PC-9 (cell line): Measurements from ENCODE around the gene SERPINF2. TPM values are rescaled to one million over a fixed set of nuclear protein-coding genes. Genes with fewer than 3 reads are reported as not detected.

Experiments
- BruUV-seq: library from RNA; stranded (reverse); fragments of 400-500 nt; replicated peaks from 2 replicates; lab custom pipeline; 2021; lab: Mats Ljungman, UMichigan
- CTCF ChIA-PET: fragments of 300-600 bp; sonication (Branson Sonifier 250); formaldehyde crosslinking; loops from one replicate; lab custom pipeline; 2022; ENCODE audit warnings: antibody characterized with exemption; lab: Charles Lee
- POLR2A ChIA-PET: fragments of 300-600 bp; sonication (Branson Sonifier 250); formaldehyde crosslinking; loops from one replicate; lab custom pipeline; 2022; ENCODE audit warnings: antibody characterized with exemption; ENCODE audit not compliant: unreplicated experiment; lab: Charles Lee
- DNase-seq, 2 experiments: peaks; one replicate each; pipeline versions ENCODE4 v3.0.0 to v3.0.0-alpha.2; 2015 to 2022; ENCODE audit warnings: mixed read lengths in 1 of 2
- H2AFZ ChIP-seq: fragments of 200-600 bp; sonication (generic); 2 replicates; pipeline ENCODE4 v1.8.1; 2017; ENCODE audit warnings: antibody characterized with exemption
- H3F3A ChIP-seq: fragments of 200-600 bp; sonication (generic); 2 replicates; pipeline ENCODE4 v1.8.1; 2017; ENCODE audit warnings: antibody characterized with exemption, mild to moderate bottlenecking, low read depth; ENCODE audit not compliant: insufficient read depth
- H3K27ac ChIP-seq: fragments of 200-600 bp; sonication (generic); 2 replicates; pipeline ENCODE4 v1.6.1; 2016; ENCODE audit warnings: mixed run types
- H3K27me3 ChIP-seq: fragments of 200-600 bp; sonication (generic); 2 replicates; pipeline ENCODE4 v1.6.1; 2016; ENCODE audit warnings: low read depth, mixed run types; ENCODE audit not compliant: insufficient read depth
- H3K36me3 ChIP-seq: fragments of 200-600 bp; sonication (generic); 2 replicates; pipeline ENCODE4 v1.6.1; 2016; ENCODE audit warnings: low read depth, mixed run types
- H3K4me1 ChIP-seq: fragments of 200-600 bp; sonication (generic); replicated peaks from 2 replicates; pipeline ENCODE4 v1.6.1; 2016; ENCODE audit warnings: mixed run types; ENCODE audit not compliant: insufficient read depth
- H3K4me2 ChIP-seq: fragments of 200-600 bp; sonication (generic); 2 replicates; pipeline ENCODE4 v1.6.1; 2017; ENCODE audit warnings: mixed run types
- H3K4me3 ChIP-seq: fragments of 200-600 bp; sonication (generic); 2 replicates; pipeline ENCODE4 v1.6.1; 2016; ENCODE audit warnings: mixed run types
- H3K79me2 ChIP-seq: fragments of 200-600 bp; sonication (generic); 2 replicates; pipeline ENCODE4 v1.6.1; 2017; ENCODE audit warnings: low read depth, mixed run types
- H3K9me2 ChIP-seq: fragments of 200-600 bp; sonication (generic); 2 replicates; pipeline ENCODE4 v1.8.1; 2017; ENCODE audit warnings: mild to moderate bottlenecking; ENCODE audit not compliant: insufficient read depth
- H3K9me3 ChIP-seq: fragments of 200-600 bp; sonication (generic); 2 replicates; pipeline ENCODE4 v1.8.1; 2016; ENCODE audit warnings: low read depth; ENCODE audit not compliant: insufficient read depth
- H4K20me1 ChIP-seq: fragments of 200-600 bp; sonication (generic); 2 replicates; pipeline ENCODE4 v1.8.1; 2017; ENCODE audit not compliant: insufficient read depth
- CTCF ChIP-seq: fragments of 200-600 bp; sonication (generic); conservative IDR thresholded peaks from 2 replicates; pipeline ENCODE4 v1.6.1; 2017; ENCODE audit warnings: mixed run types, antibody characterized with exemption, mild to moderate bottlenecking, moderate library complexity
- EZH2 ChIP-seq: fragments of 200-600 bp; sonication (generic); IDR thresholded peaks from 2 replicates; pipeline ENCODE4 v1.8.0; 2017; ENCODE audit warnings: antibody characterized with exemption, low read depth
- intact Hi-C: fragments of 100-400 bp; cut with micrococcal nuclease; formaldehyde crosslinking; loops from one replicate; pipeline ENCODE4 v1.10.0; 2022; ENCODE audit not compliant: unreplicated experiment
- total RNA-seq: library from RNA; stranded (reverse); gene quantifications from 2 replicates; pipeline ENCODE4 v1.2.3, GENCODE V29; 2021

The SERPINF2 gene
- total RNA-seq, 1 experiment from 2014 or later, result 9.5 TPM

- no TSS peak for BruUV-seq
- H3K9me3 ChIP-seq, result no peaks in the 10 kb centered on the region
- POLR2A ChIA-PET, result interaction anchor here (0.6 to 2.0 kb wide), 18 partner anchors 8 to 1012 kb away, joined by 3 to 18 read pairs (median 4); partner anchors contain the start of genes PRPF8, RILP, RPA1 and SMYD4
Measured at GRCh38 chr17:1716912-1717695, 25.6 kb upstream of the SERPINF2 start.

GRCh38 chr17:1718362-1719165, 24.1 kb upstream of the SERPINF2 start:
- Histone ChIP-seq H3K4me2 (peak overlapping the region; percentile 76), H3K9me2 (no peaks in the 10 kb centered on the region), H3K4me1 (peaks cover 23% of the 10 kb centered on the region), H2AFZ (no peak overlapping the region), H3F3A (peaks cover 32% of the 10 kb centered on the region; the same call in 1 of the 2 replicates), H3K27me3 (no peaks in the 10 kb centered on the region), H3K36me3 (no peaks in the 10 kb centered on the region), H3K4me3 (no peak overlapping the region; the same call in 1 of the 2 replicates), H4K20me1 (peaks cover 4% of the 10 kb centered on the region; the same call in 1 of the 2 replicates), H3K79me2 (peaks cover 6% of the 10 kb centered on the region), H3K9me3 (no peaks in the 10 kb centered on the region), H3K27ac (peak overlapping the region; percentile 99)
- intact Hi-C loops, result loop anchor here (5.0 to 10.0 kb wide), 4 partner anchors 51 to 324 kb away; partner anchors contain the start of gene OVCA2
- CTCF ChIA-PET, result interaction anchor here (0.6 to 0.7 kb wide), 2 partner anchors 28 to 49 kb away, joined by 3 read pairs; no protein-coding TSS in a partner anchor
- POLR2A ChIA-PET, result interaction anchor here (0.6 kb wide), 1 partner anchor 515 kb away, joined by 3 read pairs; no protein-coding TSS in a partner anchor
- DNase-seq, result no peak
- TF ChIP-seq EZH2, result no peak
- no peak for TF ChIP-seq CTCF
- no TSS peak for BruUV-seq

More at GRCh38 chr17:1716912-1717695, 25.6 kb upstream of the SERPINF2 start:
- Histone ChIP-seq H2AFZ (peak overlapping the region; percentile 66), H4K20me1 (peaks cover 4% of the 10 kb centered on the region; the same call in 1 of the 2 replicates), H3K27ac (peak overlapping the region; percentile 99), H3K27me3 (no peaks in the 10 kb centered on the region), H3K4me3 (peak overlapping the region; percentile 74), H3K4me2 (peak overlapping the region; percentile 76), H3K79me2 (peaks cover 20% of the 10 kb centered on the region), H3K9me2 (no peaks in the 10 kb centered on the region), H3K4me1 (peaks cover 25% of the 10 kb centered on the region), H3F3A (peaks cover 38% of the 10 kb centered on the region; the same call in 1 of the 2 replicates), H3K36me3 (0 out of 2 replicates have a peak, but pooled peaks cover 11% of the 10 kb centered on the region)
- TF ChIP-seq EZH2, result no peak
- TF ChIP-seq CTCF, result no peak
- CTCF ChIA-PET, result interaction anchor here (0.6 to 2.0 kb wide), 9 partner anchors 35 to 1296 kb away, joined by 3 to 11 read pairs (median 4); partner anchors contain the start of genes RILP and RTN4RL1
- DNase-seq, result peak; percentile 96 to 99
- intact Hi-C loops, result loop anchor here (1.0 to 10.0 kb wide), 10 partner anchors 33 to 684 kb away; partner anchors contain the start of genes MNT, OVCA2, PITPNA and PRPF8
